Measurements from ENCODE around the gene OBP2B.
"Not testable (repeated sequence)": the region's sequence is repeated elsewhere in the genome, so short reads cannot be mapped to it uniquely, and the experiment has no call there.

OBP2B gene

DNA sequence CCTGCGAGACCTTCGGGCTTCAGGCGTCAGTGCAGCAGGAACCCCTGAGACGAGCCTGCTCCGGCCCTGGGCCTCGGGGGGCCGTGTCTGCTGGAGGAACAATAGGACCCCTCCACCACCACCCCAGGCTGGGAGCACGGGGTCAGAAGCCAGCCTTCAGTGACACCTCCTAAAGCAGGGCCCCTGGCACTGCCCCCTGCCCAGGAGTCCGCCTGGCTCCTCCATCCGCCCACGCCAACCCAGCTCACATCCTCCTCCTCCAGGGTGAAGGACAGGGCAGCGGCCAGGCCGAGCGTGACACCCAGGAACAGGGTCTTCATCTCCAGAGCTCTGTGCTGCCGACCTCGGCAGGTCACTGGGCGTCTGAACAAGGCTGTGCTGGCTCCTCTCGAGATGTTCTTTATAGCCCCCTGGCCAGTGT is at the start of gene OBP2B:
Gene OBP2B, minus strand, starts transcription at position 371 of the 421 bp plus-strand sequence. Its CDS starts 51 bp downstream, at position 320.
- DNase-seq = not testable (repeated sequence)

DNA sequence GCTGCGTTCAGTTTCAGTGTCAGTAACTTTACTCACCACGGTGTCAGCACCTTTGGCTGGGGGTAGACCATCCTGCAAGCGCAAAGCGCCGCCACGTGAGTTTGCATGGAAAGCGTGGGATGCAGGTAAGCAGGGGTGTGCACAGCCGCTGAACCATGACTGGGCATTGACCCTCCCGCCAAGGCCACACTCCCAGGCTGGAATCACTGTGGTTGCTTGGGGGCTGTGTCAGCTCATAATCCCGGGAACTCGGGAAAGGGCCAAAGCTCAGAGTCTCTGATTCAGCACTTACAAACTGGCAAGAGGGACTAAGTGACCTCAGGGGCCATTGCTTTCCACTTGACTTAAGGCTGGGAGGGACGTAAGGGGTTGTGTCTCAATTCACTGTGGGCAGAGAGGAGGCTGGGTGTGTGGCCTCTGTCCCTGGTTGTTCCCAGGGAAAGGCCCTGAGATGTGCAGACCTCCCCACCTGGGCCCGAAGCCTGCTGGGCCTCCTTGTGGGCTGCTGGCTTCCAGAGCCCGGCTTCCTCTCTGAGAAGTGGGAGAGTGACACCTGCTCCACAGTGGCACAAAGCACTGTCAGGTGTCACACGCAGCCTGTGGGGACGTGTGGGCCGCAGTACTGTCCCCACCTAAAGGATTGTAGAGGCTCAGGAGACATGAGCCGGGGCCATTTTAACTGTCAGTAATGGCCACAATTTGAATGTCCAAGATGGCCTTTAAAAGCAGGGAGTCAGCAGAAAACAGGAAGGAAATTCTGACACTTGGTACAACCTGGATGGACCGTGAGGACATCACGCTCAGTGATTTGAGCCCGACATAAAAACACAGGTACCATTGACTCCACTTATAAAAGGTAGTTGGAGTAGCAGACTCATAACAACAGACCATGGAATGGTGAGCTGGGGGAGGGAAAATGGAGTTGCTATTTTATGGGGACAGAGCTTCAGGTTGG is 49.3 kb upstream of the OBP2B start:
- DNase-seq = no peak

DNA sequence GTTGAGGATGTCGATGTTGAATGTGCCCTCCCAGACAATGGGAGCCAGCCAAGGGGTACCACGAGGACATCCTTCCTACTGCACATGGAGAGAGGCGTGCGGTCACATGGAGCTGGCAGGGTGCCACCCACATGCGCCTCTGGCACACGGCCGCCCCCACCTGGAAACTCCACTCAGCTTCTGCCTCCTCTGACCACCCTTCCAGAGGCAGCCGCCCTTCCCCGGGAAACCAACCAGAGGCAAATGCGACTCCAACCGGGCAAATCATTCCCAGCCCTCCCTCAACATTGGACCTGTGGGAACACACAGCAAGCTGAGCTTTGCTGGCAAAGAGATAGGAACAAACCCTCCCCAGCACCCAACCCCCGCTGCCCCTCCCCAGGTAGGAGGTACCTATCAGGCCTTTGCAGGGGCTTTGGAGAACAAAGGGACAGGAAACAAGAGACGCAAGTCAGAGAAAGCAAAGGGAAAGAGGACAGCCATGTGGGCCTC is 48.5 kb upstream of the OBP2B start:
- DNase-seq = no peak

DNA sequence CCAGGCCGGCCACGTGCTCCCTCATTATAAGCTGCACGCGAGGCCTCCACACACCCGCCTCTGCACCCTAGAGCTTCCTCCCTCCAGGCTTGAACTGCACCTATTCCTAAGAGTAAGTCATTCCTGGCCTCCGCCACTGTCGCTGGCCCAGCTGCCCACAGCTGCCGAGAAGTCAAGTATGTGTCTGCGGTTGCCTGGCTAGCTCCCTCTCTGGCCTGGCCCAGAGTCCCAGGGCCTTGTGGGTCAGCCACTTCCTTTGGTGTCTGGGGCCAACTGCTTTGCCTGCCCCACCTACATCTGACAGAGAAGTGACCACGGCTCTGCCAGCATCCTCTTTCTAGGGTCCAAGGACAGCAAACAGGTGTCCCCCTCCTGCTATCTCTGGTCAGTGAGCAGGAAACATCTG is 47.6 kb upstream of the OBP2B start:
- DNase-seq = no peak

DNA sequence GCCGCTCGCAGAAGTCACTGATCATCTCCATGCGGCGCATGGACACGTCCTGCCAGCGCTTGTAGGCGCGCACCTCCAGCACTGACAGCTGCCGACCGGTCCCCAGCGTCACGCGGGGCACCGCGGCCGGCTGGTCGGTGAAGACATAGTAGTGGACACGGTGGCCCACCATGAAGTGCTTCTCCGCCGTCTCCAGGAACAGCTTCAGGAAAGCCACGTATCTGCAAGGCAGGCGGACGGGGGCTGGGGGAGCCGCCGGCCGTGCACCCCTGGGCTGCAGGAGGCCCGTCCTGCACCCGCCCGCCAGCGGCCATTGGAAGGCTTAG is 47.0 kb upstream of the OBP2B start:
- no peak for DNase-seq

DNA sequence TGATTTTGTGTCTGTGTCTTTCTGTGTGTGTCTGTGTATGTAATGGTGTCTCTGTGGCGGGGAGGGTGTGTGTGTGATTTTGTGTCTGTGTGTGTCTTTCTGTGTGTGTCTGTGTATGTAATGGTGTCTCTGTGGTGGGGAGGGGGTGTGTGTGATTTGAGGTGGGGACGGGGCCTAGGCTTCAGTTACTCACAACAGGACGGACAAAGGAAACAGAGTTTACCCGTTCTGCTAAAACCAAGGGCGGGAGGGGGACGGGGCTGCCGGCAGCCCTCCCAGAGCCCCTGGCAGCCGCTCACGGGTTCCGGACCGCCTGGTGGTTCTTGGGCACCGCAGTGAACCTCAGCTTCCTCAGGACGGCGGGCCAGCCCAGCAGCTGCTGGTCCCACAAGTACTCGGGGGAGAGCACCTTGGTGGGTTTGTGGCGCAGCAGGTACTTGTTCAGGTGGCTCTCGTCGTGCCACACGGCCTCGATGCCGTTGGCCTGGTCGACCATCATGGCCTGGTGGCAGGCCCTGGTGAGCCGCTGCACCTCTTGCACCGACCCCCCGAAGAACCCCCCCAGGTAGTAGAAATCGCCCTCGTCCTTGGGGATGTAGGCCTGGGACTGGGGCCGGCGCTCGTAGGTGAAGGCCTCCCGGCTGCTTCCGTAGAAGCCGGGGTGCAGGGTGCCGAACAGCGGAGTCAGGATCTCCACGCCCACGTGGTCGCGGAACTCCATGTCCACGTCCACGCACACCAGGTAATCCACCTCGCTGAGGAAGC is 46.5 kb upstream of the OBP2B start:
- no peak for DNase-seq

DNA sequence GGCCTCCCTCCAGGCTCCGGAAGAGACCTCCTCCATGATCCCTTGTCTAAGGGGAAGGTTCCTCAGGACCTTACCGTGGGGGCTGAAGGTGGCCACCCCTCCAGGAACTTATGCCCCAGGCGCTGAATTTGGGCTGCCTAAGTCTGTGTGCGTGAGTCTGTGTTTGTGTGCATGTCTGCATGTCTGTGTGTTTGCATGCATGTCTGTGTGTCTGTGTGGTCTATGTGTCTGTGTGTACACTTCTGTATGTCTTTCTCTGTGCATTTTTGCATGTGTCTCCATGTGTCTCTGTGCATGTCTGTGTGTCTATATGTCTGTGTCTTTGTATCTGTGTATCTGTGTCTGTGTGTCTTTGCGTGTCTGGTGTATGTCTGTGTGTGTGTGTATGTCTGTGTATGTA is 45.4 kb upstream of the OBP2B start:
- no peak for DNase-seq

GRCh38 chr9:133253268-133253667 is 44.2 kb upstream of the OBP2B start:
- no peak for DNase-seq

DNA sequence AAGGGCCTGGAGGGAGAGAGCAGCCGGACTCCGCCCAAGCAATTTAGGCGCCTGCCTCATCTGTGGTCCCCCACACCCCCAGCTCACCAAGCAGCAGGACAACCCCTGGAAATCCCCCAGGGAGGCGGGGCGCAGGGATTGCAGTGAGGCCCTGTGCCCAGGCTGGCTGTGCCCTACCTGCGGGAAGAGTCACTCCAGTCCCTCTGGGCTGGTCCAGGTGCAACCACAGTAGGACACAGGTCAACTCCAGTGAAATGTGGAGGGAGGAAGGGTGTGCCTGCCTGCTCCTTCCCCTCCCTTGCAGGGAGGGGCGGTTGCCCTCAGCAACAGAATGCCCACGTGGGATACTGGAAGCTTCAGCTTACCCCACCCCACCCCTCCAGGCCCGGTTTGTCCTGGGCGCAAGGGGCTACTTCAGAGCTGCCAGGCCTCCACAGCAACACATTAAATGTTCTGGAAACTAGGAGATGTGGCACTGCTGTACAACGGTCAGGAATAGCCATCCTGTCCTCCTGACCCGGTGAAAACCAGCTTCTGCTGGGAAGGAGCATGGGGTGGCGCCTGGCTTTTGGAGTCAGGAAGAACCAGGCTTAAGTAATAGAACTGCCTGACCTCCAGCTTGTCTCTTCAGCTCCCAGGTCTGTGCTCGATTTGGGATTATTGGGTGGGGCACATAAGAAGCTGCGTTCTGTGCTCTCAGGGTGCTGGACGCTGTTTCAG is 43.4 kb upstream of the OBP2B start:
- peak; percentile 21 for DNase-seq

- DNase-seq = no peak
These were observed 42.7 kb upstream of the OBP2B start for GRCh38 chr9:133251773-133252172.

- DNase-seq = peak; percentile 20
These were observed 42.2 kb upstream of the OBP2B start for GRCh38 chr9:133251221-133251620.

- DNase-seq = peak; percentile 93
These were observed 41.7 kb upstream of the OBP2B start for GRCh38 chr9:133250741-133251170.

GRCh38 chr9:133249337-133249736 is 40.3 kb upstream of the OBP2B start:
- DNase-seq = no peak

- DNase-seq = no peak
These were observed 39.8 kb upstream of the OBP2B start for GRCh38 chr9:133248726-133249295.

GRCh38 chr9:133247632-133248031 is 38.6 kb upstream of the OBP2B start:
- no peak for DNase-seq

GRCh38 chr9:133246991-133247390 is 37.9 kb upstream of the OBP2B start:
- DNase-seq = no peak

GRCh38 chr9:133246562-133246961 is 37.5 kb upstream of the OBP2B start:
- no peak for DNase-seq

DNA sequence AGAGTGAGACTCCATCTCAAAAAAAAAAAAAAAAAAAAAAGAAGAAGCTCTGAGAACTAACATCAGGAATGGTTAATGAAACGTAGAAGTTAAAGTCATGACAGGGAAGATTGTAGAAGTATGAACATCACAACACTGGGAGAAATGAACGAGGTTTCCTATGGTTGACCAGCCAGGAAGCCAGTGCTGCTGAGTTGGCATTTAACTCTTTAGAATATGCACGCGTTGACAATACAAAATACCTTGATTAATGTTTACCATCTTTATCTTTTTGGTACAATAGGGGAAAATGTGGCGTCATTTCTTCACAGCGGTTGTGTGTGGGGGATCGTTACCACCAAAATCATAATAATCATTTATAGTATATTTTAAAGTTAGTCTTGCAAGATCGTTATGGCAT is 33.9 kb upstream of the OBP2B start:
- DNase-seq = no peak

DNA sequence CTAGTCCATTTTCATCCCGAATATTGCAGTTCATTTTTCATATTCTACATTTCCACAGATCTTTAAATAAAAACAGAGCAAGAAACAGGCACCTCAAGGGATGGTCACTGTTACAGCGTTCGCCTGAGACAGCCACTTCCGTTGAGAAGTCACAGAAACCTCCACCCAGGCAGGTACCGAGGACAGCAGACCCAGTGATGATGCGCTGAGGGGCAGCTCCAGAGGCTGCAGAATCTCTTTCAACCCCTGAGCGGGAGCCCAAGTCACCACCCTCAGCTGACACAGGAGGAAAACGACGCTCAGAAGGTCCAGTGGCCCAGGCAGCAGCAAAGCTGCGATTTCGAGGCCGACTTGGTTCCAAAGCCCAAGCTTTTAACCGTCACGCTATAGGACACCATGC is 33.2 kb upstream of the OBP2B start:
- no peak for DNase-seq

DNA sequence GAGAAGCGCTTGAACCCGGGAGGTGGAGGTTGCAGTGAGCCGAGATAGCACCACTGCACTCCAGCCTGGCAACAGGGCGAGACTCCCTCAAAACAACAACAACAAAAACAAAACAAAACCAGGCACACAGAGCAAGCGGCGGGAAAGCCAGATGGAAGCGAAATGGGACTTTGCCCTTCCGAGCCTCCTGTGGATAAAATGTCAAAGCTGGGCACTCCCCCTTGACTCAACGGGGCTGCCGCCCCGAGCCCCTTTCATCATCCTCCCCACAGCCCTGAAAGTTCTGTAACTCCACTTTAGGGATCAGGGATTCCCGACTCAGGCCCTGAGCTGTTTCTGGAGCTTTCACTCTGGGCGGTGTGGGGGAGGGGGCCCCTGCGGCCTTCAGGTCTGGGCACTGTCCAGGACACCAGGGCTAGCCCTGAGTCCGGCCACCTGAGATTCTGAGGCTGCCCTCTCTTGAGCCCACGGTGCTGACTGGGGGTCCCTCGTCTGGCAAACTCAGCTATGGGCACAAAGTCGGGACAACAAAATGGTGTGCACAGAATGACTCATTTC is 30.6 kb upstream of the OBP2B start:
- no peak for DNase-seq

DNA sequence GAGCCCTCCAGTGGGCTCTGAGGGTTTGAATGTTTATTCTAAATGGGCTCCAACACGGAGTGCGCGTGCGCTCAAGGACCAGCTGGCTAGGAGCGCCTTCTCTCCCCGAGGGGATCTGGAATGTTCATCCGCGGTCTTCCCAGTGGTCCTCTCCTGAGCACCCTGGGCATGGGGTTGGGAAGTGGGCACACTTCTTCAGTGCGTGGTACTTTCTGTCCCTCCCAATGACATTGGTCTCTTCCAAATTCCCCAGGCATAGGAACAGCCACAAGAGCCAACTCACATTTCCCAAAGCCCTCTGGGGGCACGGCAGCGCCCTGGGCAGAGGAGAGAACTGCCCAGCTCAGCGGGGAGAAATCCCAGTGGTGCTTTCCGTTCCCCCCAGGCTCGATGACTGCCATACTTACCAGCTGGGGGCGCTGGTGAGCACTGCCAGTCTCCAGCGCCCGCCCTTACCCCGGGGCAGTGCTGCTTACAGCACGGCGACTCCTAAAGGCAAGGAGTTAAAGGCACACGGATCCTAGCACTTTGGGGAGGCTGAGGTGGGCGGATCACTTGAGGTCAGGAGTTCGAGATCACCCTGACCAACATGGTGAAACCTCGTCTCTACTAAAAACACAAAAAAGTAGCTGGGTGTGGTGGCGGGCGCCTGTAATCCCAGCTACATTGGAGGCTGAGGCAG is 29.9 kb upstream of the OBP2B start:
- no peak for DNase-seq
